Activated T-cell treated with anti-CD3 and anti-CD28 coated beads for 1 hour (primary cell): ENCODE results near the gene ZNF800.

Experiments
- DNase-seq: peaks from one replicate; pipeline ENCODE4 v3.0.0-alpha.2; 2020; ENCODE audit warnings: low read depth

Gene ZNF800

DNA sequence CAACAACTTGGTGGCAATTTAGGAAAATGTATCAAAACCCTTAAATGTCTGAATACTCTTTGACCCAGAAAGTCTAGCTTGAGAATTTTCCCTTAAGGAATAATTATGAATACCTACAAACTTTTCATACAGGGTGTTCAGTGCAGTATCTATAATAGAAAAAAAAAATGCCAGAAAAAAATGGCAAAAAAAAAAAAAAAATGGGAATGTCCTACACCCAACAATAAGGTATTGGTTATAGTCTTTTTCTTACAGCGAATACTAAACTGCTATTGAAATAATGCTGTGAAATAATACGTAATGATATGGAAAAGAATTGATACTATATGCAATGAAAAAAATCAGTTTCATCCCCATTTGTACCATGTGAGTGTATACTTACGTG lies 44.3 kb downstream of the ZNF800 start:
- no peak for DNase-seq

DNA sequence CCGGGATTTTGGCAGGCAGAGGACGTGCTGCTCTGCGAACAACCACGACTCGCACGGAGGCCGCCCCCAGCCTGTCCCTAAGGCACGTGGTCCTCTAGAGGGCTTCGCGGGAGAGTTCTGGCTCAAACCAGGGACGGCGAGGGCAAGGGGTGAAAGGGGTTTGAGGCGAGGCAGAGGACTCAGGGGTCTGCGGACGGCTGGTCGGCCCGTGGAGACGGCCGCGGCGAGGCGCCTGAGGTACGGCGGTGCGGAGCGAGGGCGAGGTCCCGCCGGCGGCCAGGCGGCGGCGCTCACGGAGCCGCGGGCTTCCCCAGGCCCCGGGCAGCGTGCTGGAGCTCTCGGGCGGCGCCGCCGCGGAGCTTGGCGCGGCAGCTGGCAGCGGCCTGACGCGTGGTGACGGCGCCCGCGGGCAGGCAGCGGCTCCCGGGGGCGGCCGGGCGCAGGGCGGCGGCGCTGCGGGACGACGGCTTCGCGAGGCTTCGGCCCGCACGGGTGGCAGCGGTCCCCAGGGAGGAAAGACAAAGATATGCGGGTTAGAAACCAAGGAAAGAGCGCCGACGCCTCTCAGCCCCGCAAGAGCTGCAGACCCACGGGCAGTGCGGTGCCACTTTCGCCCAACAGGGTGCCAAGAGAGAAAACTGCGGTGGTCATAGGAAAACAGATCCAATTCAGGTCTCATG lies 44.8 kb downstream of the ZNF800 start:
- peak; percentile 57 for DNase-seq

- no peak for DNase-seq
Measured at GRCh38 chr7:127346575-127347256, 45.8 kb downstream of the ZNF800 start.

DNA sequence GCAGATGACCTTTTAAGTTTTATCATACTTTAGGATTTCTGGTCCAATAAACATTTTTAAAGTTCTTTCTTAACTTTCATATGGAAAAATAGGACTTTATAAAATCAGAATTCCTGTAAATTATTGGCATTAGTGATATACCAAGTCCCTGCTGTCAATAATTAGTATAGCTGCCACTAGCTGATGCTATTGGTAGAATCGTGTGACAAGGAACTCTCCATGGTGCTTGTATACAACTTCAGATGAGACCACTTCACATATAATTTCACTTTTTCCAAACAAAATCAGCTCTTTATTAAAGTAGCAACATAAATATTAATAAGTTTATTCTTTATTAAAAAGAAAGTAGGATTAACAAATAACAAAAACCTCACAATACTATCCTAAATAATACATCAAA lies 49.9 kb downstream of the ZNF800 start:
- no peak for DNase-seq

- DNase-seq: no peak
Measured at GRCh38 chr7:127338122-127338521, 54.4 kb downstream of the ZNF800 start.

- DNase-seq: no peak
Measured at GRCh38 chr7:127337581-127337980, 54.9 kb downstream of the ZNF800 start.

- DNase-seq: no peak
Measured at GRCh38 chr7:127336458-127336857, 56.0 kb downstream of the ZNF800 start.

GRCh38 chr7:127332880-127333279 lies 59.6 kb downstream of the ZNF800 start:
- no peak for DNase-seq

- DNase-seq: no peak
Measured at GRCh38 chr7:127330070-127330469, 62.4 kb downstream of the ZNF800 start.

DNA sequence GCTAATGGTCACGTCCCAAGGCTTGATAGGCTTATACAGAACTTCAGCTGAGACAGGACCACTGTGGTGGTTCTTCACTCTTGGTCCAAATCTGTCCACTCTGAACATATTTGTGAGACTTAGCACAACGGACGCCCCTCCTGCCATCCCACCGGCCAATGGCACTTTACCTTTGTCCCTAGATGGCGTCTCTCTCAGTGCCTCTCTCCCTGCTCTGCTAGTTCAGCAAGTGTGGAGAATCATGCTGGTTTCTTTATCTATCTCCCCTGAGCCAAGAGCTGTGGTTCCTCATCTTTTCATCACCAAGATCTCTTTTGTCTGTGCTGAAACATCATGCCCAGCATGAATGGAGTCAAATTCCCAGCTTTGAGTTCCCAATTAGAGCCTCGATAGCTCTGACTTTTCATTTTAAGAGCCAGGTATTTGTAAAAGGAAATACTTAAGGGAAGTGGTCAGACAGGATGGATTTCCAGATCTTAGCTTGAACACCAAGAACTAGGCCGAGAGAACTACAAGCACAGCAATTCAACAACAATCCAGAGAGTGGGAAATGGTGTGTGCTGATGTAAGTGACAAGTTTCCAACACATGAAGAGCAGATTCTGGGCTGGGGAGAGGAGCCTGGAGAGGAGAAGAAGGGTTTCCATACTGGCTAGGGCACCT lies 69.5 kb downstream of the ZNF800 start:
- DNase-seq: no peak

- no peak for DNase-seq
Measured at GRCh38 chr7:127322351-127322750, 70.2 kb downstream of the ZNF800 start.

DNA sequence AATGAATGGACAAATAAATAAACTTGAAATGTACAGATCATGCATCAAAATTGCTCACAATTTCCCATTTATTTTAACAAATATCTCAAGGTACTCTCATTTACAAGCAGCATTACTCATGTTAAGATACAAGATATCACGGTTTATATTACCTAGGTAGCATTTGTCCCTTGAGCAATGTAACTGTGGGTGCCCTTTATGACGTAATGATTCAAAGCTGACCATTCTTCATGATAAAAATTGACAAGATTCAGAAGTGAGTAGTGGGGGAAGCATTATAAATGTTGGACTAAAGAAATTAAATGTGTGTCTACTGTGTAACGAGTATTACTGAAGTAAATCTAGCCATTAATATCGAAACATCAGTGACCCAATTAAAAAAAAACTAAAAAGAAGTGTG lies 71.5 kb downstream of the ZNF800 start:
- DNase-seq: no peak
